ENCODE results near the gene CCDC71L. TPM values are rescaled to one million over a fixed set of nuclear protein-coding genes. Genes with fewer than 3 reads are reported as not detected.

Gene CCDC71L
- total and polyA plus RNA-seq, 2 donors (not counting 3 experiments of a cell fraction or from before 2014, with no cell fraction given), result 60.3 to 62.5 TPM

GRCh38 chr7:106622654-106623314 lies 38.2 kb downstream of the CCDC71L start:
- no TSS peak for BruUV-seq (replicated peaks)
- Histone ChIP-seq H3K27ac (ENCODE audit: insufficient read depth, low read depth, low read length) (no peak overlapping the region), H3K4me1 (ENCODE audit: control insufficient read depth, extremely low read depth, insufficient read depth, low read length) (peaks cover 11% of the 10 kb centered on the region), H3K79me2 (ENCODE audit: control insufficient read depth, insufficient read depth, low read length) (no peaks in the 10 kb centered on the region), H4K20me1 (replicated peaks; ENCODE audit: control insufficient read depth, extremely low read depth, insufficient read depth, low read length) (no peaks in the 10 kb centered on the region), H3K4me3 (replicated peaks in 1 of 3; ENCODE audit: insufficient read depth in 1 of 3, low read depth in 1 of 3, low read length in 3 of 3) (no peak overlapping the region), H3K9ac (replicated peaks; ENCODE audit: extremely low read depth, insufficient read depth, low read length) (no peak overlapping the region), H3K9me3 (replicated peaks; ENCODE audit: control insufficient read depth, insufficient read depth, low read length) (peaks cover 2% of the 10 kb centered on the region), H3K9me1 (replicated peaks; ENCODE audit: control insufficient read depth, extremely low read depth, insufficient read depth, low read length) (no peaks in the 10 kb centered on the region), H3K27me3 (ENCODE audit: control insufficient read depth in 2 of 2, insufficient read depth in 2 of 2, low read length in 2 of 2) (no peaks in the 10 kb centered on the region), H2AFZ (ENCODE audit: low read depth, low read length) (no peak overlapping the region), H3K36me3 (ENCODE audit: control insufficient read depth in 2 of 2, extremely low read depth in 1 of 2, insufficient read depth in 2 of 2, low read length in 2 of 2) (no peaks in the 10 kb centered on the region), H3K4me2 (ENCODE audit: insufficient read depth, low read length) (no peak overlapping the region)
- dilution Hi-C loops (cut with MboI; ENCODE audit: extremely low pct_ligation_motif_present, low sequenced_read_pairs) (no loop called here), intact Hi-C loops (cut with micrococcal nuclease) (no loop called here)
- ChIA-PET POLR2A (no interaction called here), CTCF (interaction anchor here (1.2 to 1.3 kb wide), 2 partner anchors 20 to 22 kb away, joined by 3 to 4 read pairs; no protein-coding TSS in a partner anchor)
- DNase-seq (ENCODE audit: low read depth, low spot score) (no peak), FAIRE-seq (no peak)
- TF ChIP-seq JUN (IDR thresholded peaks at IDR 0.05; ENCODE audit: borderline replicate concordance, insufficient read depth, insufficient read length, low read depth) (no peak), POLR2AphosphoS5 (IDR thresholded peaks at IDR 0.05; ENCODE audit: insufficient read depth, low read depth, low read length) (no peak), FOS (IDR thresholded peaks at IDR 0.05; ENCODE audit: borderline replicate concordance, insufficient read depth, low read length) (no peak), EZH2 (IDR thresholded peaks at IDR 0.05; ENCODE audit: borderline replicate concordance, low read depth, low read length, severe bottlenecking) (no peak), POLR2A (IDR thresholded peaks at IDR 0.05; ENCODE audit: low read depth, low read length) (no peak), MYC (IDR thresholded peaks at IDR 0.05; ENCODE audit: low read depth, low read length) (no peak), GATA2 (IDR thresholded peaks at IDR 0.05; ENCODE audit: insufficient read depth, insufficient read length, low read depth, low read length) (no peak)
- TF ChIP-seq, protein P1, sequence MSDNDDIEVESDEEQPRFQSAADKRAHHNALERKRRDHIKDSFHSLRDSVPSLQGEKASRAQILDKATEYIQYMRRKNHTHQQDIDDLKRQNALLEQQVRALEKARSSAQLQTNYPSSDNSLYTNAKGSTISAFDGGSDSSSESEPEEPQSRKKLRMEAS (IDR thresholded peaks at IDR 0.05; ENCODE audit: insufficient read depth, insufficient read length), result no peak
- TF ChIP-seq, protein P2, sequence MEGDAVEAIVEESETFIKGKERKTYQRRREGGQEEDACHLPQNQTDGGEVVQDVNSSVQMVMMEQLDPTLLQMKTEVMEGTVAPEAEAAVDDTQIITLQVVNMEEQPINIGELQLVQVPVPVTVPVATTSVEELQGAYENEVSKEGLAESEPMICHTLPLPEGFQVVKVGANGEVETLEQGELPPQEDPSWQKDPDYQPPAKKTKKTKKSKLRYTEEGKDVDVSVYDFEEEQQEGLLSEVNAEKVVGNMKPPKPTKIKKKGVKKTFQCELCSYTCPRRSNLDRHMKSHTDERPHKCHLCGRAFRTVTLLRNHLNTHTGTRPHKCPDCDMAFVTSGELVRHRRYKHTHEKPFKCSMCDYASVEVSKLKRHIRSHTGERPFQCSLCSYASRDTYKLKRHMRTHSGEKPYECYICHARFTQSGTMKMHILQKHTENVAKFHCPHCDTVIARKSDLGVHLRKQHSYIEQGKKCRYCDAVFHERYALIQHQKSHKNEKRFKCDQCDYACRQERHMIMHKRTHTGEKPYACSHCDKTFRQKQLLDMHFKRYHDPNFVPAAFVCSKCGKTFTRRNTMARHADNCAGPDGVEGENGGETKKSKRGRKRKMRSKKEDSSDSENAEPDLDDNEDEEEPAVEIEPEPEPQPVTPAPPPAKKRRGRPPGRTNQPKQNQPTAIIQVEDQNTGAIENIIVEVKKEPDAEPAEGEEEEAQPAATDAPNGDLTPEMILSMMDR (IDR thresholded peaks at IDR 0.05; ENCODE audit: extremely low read depth in 1 of 2, insufficient read depth in 1 of 2, low read depth in 1 of 2, low read length in 2 of 2), result no peak
